NCI-H2196 treated with DMSO at 0.1 percent for 48 hours (cell line): Measurements from ENCODE around the gene HCRTR2.
"Not testable (repeated sequence)": the region's sequence is repeated elsewhere in the genome, so short reads cannot be mapped to it uniquely, and the experiment has no call there.

Experiments used
- DNase-seq: peaks from one replicate; lab custom pipeline; 2025; ENCODE audit not compliant: unreplicated experiment; lab: John Stamatoyannopoulos, UW

Gene HCRTR2

DNA sequence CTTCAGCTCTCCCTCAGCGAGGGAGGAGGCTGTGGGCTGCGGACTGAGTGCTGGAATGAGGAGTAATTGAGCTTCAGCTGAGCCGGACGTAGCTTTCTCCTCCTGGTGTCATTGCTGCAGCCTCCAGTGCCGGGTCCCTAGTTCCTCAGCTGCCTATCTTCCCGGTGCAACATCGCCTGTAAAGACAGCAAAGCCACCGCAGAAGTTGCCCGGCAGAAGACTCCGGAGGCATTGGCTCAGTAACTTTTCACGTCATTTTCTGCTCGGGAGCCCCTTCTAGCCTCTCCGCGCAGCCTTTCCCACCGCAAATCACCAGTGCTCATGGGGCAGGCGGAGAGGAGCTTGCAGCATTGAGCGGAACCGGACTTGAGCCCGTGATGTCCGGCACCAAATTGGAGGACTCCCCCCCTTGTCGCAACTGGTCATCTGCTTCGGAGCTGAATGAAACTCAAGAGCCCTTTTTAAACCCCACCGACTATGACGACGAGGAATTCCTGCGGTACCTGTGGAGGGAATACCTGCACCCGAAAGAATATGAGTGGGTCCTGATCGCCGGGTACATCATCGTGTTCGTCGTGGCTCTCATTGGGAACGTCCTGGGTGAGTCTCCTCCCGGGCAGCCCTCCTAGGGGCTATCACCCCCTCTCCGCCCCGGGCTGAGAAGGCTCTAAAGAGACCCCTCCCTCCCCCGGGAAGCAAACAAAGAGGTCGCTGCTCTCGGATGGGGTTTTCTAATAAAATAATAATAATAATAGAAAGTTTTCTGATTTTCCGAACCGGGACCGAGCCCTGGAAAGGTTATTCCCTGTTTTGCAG is at the start of gene HCRTR2:
Gene HCRTR2, plus strand, starts transcription at position 305 of the 816 bp plus-strand sequence. Its CDS starts 73 bp downstream, at position 378.
- DNase-seq, result no peak

DNA sequence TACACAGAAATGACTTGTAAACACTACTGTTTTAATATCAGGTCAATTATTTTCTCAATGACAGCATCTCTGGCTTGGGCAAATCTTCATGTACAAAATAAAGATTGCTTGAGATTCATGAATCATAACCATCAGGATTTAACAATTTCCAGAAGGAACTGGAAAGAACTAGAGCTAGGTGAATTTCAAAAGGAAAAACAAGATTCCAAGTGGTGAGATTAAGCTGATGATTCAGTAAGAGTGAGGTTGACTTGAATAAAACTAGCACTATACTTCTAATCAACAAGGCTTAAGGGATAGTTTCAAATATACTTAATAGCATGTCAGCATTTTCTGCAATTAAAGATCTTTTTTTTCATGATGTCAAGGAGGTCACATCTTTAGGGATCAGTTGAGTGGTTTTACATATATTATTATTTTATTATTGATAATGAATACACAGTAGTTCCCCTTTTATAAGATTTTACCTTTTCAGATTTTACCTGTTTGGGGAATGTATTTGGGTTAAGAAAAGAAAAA is 43.5 kb upstream of the HCRTR2 start:
- DNase-seq, result no peak

DNA sequence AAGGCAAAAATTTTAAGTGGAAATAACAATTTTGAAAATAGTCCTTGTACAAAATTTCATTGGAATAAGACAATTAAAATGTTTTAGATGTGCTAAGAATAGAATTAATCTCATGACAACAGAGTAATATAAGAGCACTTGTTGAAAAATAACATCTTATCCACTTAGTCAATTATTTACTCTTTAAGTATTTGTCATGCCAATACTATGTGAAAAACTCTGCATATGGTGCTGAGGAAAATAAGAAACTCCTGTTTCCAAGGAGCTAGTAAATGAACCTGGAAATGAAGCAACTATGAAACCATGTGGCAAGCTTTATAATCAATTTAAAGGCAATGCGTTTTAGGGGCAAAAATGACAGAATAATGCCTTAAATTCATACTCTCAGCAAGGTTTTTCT is 42.7 kb upstream of the HCRTR2 start:
- no peak for DNase-seq

DNA sequence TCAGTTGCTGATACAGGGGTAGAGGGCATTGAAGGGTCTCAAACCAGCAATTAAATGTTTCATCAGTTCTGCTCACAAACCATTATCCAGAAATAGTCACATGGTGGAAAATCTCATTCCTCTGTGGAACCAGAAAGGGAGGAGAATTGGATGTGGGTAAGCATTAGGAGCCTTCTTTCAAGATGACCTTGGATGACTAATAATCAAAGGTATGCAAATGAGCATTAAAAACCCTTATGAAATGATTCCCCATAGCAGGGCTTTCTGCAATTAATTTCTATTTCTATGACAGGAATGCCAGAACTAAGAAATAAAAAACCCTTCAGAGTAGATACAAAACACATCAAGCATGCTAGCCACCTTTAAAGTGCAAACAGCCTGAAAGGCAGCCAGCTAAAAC is 37.4 kb upstream of the HCRTR2 start:
- DNase-seq, result no peak

DNA sequence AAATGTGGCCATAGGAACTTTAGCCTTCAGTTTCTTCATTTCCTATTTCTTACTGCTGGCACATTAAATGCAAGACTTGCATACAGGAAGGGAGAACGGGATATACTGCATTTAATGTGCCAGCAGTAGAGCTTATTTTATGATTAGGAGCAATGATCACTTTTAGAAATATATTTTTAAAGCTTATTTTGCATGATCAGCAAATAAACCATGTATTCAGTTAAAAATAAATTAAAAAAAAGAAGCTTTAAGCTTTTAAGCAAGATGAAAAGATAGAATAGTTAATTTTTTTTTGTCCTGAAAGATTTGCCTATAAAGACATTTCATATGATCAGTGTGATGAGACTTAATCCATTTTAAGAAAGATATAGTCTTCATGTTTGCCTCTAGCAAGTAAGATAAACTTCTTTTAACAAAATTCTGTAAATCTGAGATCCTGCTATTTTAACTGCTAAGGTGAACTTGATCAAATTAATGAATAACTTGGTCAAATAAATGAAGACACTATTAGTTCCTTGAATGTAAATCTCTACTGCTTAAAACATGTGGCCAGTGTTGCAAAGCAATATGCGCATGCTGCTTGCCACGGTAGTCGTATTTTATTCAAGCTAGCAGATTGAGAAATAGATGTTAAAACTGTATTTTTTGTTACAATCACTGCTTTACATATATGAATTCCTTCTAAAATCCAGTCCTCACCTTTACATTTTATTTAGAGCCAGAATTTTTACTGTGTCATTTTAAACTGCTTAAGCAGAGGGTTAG is 36.2 kb upstream of the HCRTR2 start:
- DNase-seq, result no peak

DNA sequence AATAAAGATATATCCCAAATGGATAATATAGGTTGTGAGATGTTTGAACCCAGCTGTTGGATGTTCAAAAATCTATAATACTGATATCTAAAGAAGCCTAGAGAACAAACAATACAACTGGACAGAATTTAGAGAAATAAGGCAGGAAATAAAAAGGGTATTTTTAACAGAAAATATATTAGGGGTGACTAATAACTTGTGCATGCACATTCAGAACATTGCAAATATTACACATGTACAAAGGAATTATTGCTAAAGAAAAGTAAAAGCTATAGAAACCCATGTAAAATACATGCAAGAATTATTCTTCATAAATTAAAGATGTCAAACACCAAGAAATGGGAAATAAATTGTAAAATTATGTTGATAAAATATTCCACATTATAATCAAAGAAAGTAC is 32.7 kb upstream of the HCRTR2 start:
- no peak for DNase-seq

DNA sequence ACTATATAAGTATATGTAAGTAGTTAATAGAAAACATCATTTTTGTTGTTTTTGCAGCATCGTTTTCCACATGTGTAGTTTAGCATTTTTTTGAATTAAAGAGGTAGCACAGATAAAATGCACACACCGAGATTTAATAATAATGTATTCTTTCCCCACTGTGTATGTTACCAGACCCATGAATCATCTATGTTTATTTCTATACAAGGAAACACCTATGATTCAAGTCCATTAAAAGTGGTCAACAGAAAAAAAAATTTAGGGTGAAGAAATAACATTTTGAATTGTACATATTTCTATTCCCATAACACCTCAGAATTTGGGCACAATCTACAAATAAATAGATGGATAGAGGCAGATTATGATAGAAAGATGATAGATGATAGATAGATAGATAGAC is 31.7 kb upstream of the HCRTR2 start:
- no peak for DNase-seq

DNA sequence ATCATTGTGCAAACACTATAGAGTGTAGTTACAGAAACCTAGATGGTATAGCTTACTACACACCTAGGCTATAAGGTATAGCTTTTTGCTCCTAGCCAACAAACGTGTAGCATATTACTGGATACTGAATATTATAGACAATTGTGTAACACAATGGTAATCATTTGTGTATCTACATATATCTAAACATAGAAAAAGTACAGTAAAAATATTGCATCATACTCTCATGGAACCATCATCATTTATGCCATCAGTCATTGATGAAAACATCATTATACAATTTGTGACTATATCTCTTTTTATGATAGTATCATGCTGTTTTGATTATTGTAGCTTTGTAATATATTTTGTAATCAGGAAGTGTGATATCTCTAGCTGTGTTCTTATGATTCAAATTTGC is 21.0 kb upstream of the HCRTR2 start:
- DNase-seq, result no peak

DNA sequence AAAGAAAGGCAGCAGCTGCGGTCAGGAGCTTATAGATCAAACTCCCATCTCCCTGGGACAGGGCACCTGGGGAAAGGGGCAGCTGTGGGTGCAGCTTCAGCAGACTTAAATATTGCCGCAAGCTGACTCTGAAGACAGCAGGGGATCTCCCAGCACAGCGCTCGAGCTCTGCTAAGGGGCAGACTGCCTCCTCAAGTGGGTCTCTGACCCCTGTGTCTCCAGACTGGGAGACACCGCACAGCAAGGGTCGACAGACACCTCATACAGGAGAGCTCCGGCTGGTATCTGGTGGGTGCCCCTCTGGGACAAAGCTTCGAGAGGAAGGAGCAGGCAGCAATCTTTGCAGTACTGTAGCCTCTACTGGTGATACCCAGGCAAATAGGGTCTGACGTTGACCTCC is 15.5 kb upstream of the HCRTR2 start:
- not testable (repeated sequence) for DNase-seq

DNA sequence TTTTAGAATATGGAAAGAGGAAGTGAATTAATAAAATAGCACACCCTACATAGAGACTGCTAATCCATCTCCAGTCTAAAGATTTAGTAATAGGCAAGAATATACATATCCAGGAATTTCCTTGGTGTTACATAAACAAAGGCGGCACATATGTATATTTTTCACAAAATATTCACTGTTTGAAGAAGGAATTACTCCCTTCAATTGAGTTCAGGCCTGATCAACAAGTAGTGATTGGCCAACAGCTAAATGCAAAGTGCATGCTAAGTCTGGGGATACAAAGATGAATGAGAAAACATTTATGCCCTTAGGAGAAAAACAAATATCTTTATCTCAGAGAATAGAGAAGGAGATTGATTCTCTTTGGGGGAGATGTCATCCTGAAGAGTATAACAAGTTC is 6.5 kb upstream of the HCRTR2 start:
- DNase-seq, result no peak

DNA sequence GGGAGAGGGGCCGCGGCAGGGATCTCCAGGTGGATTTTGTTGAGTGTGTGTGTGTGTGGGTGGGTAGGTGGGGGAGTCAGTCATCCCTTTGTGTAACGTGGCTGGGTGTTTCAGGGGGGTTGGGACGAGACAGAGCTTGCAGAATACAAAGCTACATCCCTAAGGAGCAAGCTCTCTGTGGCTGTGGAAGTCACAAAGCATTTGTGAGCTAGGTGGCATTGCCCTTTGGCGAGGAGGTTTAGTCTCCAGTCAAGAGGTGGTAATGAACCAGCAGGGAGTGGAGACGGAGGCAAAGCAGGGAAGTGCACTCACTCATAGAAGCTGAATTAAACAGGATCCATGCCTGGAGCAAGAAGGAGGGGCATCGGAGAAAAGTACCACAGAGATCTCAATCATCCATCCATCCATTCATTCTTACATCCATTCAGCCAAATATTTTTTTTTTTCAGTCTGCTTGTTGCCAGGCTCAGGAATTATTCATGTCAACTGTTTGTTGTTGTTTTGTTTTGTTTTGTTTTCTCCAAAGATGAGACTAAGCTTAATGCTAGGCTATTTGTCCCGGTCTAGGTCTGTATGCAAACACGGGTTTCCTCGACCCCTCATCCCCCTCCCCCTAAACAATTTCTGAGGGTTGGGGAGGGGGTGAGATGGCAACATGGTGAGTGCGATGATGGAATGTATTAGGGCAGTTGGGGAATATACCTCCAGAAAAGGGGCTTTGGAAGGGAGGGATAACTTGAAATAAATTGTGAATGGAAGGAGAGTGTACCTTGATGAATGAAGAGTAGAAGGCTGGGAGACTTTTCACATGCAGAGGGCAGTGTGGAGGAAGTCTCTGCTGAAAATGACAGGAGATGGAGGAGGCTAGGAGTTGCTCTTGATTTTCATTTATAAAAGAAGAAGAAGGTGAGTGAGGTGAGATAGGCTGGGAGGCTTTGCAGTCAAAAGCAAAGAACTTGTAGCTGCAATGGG is 1.0 kb downstream of the HCRTR2 start:
- DNase-seq, result no peak

DNA sequence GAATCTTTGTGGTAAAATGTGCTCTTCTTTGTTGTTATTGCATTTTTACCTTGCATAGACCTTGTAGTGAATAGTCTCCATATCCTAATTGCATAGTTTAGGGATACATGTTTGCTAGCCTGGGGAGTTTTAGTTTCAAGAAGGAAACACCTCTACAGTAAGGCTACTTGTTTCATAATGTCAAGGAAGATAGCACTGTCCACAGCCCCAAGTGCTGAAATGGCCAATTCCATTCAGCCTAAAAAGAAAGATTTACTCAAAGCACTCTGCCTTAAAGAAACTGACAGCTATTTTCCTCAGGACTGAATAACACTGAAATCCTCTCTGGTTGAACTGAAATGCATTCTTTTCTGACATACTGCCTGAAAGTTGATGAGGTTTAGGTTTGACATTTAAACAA is 2.6 kb downstream of the HCRTR2 start:
- DNase-seq, result no peak

DNA sequence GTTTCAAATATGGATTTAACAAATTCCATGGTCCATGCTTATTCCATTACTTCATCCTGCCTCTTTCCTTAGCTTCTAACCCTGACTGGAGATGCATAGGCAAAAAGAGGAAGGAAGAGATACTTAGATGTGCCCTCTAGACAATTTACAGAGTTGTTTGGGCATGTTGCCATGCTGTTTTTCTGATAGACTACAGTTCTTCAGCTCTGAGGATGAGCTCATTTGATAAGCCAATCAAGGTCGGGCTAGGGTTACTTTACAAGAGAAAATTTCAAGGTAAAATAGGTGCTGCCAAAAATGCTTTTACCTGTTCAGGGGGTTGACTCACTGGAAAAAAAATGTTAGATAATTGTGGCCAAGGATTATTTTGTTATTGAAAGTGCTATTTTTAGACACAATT is 5.9 kb downstream of the HCRTR2 start:
- DNase-seq, result no peak

DNA sequence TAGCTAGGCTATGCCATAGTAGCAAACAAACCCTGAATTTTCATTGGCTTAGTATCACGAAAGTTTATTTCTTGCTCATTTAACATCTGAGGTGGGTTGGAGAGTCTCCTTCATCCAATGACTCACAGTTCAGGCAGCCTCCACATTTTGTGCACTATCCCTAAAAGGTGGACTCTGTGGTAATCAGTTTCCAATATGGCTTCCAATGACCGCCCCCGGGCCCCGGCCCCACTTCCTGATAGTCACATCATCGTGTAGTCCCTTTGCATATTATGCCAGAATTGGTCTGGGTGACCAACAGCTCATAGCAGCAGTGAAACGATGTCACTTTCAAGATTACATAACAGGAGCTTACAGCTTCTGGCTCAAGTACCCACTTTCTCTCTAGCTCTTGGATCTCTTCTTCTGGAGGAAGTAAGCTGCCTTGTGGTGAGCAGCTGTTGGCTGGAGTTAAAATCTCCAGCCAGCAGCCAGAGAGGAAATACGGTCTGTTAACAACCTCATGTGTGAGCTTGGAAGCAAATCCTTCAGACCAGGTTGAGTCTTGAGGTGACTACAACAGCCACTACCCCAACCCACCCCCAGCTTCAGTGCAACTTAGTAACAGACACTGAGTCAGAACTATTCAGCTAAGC is 7.8 kb downstream of the HCRTR2 start:
- DNase-seq, result no peak

DNA sequence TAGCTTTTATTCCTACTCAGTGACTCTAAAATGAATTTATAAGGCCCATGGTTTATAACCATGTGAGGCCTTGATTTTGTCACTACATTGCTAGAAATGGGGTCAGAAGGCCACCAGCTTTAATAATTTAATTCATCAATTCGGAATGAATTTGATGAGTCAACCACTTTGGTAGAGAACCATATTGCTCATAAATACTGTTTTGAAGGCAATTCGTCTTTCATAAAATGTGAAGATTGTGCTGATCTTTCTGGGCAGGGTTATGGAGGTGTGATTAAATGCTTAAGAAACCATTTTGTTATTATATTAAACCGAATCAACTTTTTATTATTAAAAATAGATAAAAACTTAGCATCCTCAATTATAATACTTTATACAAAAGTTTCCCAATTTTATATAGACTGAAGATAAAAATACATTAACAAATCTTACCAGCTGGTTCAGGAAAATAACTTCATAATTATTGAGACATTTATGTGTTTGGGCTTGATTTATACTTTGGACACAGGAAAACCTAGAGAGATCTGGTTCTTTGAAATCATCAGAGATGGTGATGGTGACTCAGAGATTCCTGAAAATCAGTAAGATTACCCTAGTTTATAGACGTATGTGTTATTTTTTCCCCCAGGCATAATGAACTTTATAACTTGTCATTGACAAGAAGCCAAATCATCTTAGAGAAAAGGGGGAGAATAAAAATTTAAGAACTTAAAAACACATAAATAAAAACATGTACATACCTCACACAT is 10.6 kb downstream of the HCRTR2 start:
- no peak for DNase-seq

DNA sequence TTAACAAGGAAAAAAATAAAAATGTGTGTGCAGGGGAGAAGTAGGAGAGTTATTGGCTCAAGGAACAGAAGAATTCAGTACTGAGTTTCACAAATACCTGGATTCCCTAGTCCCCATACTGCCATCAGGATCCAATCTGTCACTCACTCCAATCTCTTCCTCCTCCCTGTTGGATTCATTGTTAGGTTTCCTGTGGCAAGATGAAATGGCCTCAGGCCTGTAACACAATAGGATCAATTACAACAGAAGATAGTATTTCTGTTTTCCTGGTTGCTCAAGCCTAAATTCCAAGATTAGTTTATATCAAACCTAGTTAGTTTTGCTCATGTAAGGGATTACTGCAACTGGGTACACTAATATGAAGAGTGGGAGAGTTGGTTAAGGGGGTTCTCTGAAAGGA is 24.4 kb downstream of the HCRTR2 start:
- DNase-seq, result no peak

DNA sequence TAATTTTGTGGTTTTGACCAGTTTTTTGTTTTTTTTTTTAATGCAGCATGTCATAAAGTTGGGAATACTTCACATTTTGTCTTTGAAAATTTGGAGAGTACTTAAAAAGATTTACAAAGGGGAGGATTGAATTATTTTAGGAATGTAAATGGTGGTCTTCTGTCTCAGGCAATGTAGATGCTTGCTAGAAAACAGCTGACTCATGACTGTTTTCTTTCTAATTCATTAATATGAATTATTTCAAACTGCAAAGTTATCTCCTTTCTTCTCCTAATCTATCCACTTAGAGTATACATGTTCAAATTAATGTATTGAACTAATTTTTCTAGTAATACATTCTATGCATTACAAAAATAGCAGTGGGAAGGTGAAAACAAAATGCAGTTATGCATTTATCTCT is 24.9 kb downstream of the HCRTR2 start:
- DNase-seq, result no peak

DNA sequence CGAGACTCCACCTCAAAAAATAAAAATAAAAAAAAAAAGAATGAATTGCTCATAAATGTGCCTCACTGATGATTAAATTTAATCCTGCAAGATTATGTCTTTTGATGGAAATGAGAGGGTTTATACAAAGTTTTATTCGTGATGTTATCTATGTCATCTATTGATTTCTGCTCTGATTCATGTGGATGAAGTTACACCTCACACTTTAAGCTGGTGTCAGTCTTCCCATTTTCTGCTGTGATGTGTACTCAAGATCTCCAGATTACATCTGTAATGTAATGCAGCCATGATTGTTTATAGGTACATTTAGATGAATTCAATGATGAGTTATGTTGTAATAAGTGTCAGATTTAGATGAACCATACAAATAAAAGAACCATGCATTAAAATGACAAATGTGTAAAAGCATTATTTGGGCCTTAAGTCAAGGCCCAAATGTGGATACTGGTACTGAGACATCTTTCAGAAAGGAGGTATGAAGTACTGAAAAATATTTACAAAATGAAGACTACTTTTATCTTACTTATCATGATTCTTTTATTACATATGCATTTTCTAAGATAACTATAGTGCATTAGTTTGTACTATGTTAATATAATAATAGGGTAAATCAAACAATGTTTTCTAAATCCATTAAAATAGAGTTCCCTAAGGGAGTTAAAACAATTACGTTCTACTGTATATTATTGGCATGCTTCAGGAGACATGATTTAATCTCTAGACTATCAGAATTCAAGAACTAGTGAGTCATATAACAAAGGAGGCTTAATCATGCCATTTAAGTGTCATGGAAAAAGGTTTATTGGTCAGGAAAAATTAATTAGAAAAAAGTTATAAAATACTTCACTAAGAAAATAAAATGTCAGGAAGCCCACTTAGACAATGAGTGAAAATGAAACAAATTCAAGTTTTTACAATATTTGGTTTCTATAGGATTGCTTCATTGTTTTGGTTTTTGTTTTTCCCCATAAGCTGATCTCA is 34.5 kb downstream of the HCRTR2 start:
- DNase-seq, result no peak

DNA sequence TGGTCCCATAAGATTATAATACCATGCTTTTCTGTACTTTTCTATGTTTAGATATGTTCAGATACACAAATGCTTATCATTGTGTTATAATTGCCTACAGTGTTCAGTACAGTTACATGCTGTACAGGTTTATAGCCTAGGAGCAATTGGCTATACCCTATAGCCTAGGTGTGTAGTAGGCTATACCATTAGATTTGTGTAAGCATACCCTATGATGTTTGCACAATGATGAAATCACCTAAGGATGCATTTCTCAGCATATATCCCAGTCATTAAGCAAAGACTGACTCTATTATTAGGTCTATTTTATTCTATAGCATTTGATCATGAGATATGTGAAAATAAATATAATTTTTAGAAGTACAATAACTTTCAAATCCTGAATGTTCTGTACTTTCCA is 36.6 kb downstream of the HCRTR2 start:
- DNase-seq, result no peak
